ENCODE measurements around the gene AKIRIN2.
"Not testable (repeated sequence)": the region's sequence is repeated elsewhere in the genome, so short reads cannot be mapped to it uniquely, and the experiment has no call there.

AKIRIN2 gene

DNA sequence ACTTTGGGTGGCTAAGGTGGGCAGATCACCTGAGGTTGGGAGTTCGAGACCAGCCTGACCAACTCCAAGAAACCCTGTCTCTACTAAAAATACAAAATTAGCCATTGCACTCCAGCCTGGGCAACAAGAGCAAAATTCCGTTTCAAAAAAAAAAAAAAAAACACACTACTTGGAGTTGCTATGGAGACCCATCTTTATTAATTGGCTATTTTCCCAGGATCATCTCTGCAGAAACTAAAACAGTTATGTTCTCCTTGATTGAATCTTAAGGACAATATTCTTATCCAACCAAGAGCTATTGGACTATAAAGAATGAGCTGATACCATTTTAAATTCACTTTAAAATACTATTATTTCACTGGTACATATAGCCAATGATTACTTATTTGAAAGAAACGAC, 14.7 kb downstream of the AKIRIN2 start:
- DNase-seq = no peak

DNA sequence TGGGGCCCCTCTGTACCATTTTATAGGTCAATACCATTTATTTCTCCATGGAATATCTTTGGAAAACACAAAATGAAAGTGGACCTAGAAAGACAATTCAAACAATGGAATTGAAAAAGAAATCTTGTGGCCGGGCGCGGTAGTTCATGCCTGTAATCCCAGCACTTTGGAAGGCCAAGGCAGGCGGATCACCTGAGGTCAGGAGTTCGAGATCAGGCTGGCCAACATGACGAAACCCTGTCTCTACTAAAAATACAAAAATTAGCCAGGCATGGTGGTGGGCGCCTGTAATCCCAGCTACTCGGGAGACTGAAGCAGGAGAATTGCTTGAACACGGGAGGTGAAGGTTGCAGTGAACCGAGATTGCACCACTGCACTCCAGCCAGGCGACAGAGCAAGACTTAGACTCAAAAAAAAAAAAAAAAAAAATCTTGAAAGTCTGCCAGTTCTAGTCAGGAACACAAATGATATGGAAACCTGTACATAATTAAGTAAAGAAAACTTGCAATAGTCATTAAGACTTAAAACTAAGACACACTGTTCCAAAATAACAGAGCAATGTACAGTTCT, 15.3 kb downstream of the AKIRIN2 start:
- not testable (repeated sequence) for DNase-seq

DNA sequence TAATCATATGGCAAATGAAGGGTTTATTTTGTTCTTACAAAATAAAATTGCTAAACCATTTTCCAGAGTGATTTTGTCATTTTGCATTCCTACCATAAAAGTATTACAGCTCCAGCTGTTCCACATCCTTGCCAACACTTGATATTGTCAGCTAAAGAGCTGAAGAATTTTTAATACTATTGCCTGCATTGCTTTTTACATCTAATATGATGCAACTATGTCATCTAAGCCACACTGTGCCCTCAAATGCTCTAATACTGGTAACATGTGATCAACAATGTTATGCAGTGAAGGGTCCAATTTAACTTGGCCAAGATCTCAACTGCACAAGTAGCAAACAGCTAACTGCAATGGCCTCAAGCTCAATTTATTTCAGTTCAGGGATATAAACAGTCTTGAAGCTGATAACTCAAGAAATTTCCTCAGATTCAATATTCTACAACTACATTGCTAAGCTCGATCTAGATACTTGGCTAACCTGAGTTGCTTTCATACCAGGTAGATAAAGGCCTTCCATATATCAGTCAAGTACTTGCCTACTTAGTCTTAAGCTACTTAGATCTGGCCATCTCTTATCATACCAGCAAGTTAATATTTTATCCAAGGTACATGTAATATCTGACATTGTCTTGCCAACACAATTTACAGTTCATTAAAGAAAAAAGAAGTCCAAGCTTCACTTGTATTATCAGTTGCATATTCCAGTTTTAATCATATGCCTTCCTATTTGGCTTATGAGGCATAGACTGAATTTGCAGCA, 17.0 kb downstream of the AKIRIN2 start:
- DNase-seq = no peak

DNA sequence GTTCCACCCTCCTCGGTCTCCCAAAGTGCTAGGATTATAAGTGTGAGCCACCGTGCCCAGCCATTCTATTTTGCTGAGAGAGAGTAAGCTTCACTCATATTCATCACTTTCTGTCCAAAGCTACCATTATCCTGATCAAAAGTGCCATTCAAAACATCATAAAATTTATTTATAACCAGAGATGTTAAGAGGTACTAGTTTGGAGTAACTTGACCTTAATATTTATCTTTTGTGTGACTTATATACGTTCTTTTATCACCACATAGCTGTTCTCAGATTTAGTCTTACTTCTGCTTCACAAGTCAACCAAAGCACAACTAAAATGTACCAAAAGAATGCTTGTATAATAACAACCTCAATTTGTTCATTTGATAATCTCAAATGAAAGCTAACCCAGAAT, 18.1 kb downstream of the AKIRIN2 start:
- no peak for DNase-seq

DNA sequence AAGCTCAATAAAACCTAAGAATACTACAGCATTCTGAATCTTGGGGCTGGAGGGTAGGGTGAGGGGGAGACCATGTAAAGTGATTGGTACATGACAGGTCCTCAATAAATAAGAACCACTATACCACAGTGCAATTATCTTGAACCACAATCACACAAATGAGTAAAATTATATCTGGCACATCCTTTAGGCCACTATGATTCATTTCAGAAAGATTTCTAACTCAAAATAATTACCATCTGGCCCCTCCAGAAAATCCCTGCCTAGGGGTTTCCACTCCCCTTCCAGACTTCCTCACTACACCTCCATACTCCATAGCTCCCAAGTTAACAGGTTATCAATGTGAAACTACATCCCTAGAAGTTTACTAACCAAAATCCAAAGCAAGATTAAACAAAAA, 19.7 kb downstream of the AKIRIN2 start:
- DNase-seq = no peak

DNA sequence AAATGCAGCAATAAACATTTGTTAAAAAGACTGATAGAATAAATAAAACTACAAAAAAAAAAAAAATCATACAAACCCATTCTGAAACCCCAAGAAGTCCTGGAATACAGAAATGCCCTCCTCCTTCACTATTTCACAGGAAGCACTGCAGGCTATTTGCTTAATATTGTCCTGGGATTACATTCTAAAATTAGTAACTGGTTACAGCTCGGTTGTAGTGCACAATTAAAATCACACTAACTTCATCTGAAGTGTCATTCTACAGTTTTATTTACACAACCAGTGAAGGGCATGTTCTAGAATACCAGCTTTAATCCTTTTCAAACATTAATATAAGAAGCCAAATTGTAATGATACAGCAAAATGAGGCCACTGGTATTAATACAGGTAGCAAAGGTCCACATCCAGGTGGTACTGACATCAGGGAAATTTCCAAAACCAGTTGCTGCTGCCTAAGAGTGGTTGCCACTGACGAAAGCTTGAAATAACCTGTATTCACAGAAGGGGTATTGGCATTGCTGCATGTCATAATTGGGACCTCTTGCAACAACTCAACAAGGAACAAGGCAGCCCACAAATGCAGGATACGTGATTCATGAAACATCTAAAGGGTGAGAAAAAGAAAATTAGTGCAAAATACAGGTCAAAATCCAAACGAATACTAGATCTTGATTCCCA, 26.9 kb downstream of the AKIRIN2 start:
- no peak for DNase-seq

DNA sequence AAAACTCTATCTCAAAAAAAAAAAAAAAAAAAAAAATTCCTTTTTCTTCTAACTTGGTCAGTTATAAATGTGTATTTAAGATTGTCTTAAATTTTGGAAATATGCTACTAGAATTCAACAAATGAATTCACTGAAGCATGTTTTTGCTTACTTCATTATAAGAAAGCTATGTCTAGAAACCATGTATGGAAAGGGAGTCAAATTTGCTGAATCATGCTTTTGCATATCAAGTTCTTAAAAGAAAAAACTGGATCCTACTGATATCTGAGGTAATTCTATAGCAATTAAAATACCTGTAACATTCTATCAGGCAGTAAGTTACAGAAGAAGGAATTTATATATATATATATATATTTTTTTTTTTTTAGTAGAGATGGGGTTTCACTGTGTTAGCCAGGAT, 27.7 kb downstream of the AKIRIN2 start:
- DNase-seq = no peak

DNA sequence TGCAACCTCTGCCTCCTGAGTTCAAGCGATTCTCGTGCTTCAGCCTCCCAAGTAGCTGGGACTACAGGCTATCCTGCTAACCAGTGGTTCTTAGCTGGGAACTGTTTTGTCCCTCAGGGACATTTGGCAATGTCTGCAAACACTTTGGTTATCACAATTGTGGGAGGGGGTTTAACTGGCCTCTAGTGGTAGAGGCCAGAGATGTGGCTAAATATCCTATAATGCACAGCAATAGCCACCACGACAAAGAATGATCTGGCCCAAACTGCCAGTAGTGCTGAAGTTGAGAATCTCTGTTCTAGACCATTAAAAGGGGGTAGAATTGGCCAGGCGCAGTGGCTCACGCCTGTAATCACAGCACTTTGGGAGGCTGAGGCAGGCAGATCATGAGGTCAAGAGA, 28.8 kb downstream of the AKIRIN2 start:
- DNase-seq = no peak

DNA sequence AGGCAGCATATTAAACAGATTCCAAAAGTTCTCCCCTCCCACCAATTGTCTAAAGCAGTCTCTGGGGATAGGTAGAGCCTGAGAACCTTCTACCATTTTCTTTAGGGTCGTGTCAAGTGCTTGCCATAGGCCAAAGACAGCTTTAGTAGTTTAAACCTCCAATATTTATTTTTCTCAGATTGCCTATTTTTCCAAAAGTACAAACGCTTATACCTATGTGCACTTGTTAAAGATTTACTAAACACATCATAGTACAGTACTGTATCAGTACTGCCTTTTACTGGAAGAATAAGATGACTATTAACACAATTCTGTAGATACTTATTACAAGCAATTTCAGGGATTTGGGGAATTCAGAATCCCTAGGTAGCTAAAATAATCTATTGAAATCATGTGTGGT, 29.4 kb downstream of the AKIRIN2 start:
- DNase-seq = no peak

DNA sequence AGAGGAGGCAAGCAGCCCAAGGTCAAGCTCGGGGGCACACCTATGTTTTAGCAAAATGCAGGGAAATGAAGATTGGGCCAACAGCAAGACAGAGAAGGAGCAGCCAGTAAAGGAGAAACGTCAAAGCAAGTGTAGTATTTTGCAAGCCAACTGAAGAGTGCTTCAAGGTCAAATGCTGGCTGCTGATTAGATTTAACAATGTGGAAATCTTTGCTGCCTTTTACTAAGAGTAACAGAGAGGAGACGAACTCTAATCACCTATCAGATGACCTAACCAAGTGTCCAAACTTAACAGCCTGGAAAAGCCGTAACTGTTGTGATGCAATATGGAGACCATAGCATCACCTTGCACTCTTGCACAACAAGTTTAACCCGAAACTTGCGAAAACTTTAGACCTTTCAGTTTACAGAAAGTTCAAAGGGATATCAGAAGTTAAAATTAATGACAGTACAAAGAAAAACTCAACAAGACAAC, 30.4 kb downstream of the AKIRIN2 start:
- DNase-seq = no peak

DNA sequence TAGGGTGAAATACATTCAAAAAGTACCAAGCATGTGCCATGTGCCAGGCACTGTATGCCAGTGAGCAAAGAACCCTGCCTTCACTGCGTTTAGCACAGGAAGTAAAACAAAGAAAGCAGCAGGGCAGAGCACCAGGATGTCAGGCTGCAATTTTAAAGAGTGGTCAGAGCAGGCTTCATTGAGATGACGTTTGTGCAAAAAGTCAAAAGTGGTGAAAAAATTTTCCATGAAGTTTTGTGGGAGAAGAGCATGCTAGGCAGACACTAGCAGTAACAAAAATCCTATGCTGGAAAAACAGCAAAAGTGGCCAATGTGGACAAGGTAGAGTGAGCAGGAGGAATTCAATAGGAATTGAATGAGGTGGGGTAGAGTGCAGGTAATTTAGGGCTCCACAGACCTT, 31.3 kb downstream of the AKIRIN2 start:
- DNase-seq = no peak

DNA sequence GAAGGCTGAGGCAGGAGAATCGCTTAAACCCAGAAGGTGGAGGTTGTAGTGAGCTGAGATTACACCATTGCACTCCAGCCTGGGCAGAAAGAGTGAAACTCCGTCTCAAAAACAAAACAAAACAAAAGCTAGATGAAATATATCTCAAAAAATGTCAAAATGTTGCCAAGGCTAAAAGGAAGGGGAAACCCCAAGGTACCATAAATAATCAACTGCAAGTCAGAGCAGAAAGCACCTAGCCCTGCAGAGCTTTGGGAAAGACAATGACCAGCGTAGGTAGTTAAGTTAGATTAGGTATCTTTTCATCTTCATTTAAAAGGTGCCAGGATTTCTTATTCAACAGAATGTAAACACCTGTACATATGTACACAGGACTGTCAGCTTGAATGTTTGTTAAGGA, 33.0 kb downstream of the AKIRIN2 start:
- DNase-seq = no peak

DNA sequence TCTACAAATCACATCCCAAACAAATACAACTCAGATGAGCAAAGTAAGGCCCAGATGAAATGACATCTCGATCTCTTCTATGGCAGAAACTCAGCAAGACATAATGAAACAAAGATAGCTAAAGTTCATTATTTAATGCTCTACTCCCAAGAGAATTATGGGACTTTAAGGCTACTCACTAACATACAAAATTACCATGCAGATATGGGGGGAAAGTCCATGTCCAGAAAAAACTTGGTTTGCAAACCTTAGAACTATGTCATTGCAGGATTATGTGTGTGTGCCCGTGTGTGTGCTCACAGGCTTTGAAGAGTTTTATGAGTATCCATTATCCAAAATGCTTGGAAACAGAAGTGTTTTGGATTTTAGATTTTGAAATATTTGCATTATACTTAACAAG, 34.0 kb downstream of the AKIRIN2 start:
- DNase-seq = no peak

DNA sequence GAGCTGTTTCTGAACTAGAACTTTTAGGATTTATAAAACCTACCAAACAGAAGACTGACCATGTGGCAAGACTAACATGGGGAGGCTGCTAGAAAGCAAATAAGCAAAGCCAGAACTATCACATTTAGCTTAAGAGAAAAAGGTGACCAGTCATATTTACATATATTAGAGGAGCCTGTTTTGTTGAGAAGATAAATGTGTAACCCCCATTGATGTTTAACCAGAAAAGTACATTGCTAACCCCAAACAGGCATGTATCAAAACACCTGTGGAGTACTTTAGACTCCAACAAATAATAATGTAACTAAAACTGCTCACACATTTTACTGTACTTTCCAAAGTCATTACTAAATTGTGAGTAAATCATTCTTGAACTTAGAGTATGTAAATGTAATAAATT, 35.0 kb downstream of the AKIRIN2 start:
- DNase-seq = no peak

DNA sequence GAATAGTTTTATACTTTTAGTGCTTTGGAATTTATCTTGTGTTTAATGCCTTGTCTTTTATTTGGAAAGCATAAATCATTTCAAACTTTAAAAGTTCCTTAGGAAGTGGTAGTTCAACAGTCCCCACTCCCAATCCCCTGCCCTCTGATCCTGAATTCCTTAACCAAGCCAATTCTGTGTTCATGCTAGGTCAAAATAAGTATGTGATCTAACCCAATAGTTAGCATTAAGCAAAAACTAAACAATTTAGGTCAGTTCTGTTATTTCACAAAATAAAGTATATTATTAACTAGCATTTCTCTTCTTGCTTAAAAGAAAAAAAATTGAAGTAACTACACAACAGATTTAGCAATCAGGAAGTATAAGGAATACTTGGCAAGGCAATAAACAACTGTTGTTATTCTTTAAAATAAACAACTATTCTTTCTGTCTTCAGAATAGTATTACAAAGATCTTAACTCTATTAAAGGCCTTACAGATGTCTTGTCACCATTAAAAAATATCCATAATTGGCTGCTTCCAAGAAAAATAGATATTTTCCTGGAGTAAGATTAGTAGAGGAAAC, 37.0 kb downstream of the AKIRIN2 start:
- DNase-seq = no peak

DNA sequence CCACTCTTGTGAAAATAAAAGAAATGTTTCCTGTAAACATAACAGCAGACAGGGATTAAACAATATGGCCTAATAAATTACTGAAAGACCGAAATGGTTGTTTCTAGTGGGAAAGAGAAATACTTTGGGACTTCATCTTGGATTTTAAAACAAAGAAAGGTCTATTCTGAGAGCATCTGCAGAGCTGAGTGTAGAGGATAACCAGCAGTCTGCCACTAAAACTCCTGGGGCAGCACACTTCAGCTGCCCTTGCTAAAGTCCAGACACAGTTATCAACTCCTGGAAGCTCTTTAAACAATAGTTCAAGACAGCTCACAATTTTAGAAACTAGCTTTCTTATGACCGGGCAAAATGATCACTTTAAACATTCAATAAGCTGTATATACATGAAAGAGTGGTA, 38.6 kb downstream of the AKIRIN2 start:
- no peak for DNase-seq

DNA sequence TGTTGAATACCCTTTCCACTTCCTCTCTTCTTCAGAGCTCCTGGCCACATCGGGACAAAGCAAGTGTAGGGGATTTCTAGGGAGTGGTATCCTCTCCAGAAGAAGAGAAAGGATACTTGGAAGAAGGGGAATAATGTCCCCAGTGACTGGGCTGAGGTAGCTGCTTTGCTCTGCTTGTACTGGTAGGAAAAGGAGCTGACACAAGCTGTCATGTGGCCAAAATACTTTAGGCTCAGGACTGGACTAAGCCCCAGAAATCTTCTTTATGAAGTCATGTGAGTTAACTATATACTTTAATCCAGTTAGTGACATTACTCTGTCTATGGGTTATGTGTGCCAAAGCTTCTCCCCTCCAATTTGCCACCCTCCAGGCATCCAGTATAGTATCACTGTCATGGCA, 40.5 kb downstream of the AKIRIN2 start:
- no peak for DNase-seq

DNA sequence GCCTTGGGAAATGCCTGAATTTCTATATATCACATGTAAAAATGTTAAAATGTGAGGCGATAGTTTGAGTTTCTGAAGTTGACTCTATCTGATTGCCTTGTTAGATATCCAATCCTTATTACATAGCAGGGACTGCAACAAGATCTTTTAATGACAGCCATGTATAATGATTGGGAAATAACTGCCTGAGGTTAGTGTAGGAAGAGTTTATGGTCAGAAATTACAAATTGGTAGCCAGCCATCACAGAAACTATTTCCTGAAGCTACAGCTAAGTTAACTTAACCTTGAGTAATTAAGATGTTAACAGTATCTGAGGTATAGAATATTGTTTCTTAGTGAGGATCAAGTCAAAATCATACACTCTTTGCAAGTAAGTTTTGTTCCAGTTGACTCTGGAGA, 41.0 kb downstream of the AKIRIN2 start:
- DNase-seq = no peak

DNA sequence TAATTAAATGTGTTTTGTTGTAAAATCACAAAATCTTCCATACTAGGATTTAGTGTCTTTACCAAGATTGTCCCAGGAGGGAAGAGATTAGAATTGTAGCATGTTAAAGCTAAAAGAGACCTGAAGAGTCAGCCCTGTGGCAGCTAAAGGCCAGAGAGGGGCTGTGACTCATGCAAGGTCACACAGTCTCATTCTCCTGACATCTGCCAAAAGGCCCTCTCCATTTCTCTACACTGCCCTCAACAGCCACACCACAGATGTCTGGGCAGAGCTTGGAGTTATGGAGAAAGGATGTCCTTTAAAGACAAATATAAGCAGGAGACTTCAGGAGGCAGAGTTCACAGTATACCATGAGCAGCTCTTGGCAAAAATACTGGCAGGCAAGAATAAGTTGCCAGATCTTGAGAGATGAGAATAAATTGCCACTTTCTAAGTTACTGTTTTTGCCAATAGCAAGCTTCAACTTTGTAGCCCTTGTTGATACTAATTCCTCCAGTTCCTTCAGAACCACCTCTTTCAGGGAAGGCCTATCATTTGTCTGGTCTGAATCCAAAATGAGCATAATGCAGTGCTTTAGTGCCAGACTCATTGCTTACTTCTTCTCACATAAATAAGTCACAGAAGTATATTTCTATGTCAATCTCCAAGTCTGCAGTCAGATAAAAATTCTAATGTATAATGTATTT, 41.7 kb downstream of the AKIRIN2 start:
- DNase-seq = no peak

DNA sequence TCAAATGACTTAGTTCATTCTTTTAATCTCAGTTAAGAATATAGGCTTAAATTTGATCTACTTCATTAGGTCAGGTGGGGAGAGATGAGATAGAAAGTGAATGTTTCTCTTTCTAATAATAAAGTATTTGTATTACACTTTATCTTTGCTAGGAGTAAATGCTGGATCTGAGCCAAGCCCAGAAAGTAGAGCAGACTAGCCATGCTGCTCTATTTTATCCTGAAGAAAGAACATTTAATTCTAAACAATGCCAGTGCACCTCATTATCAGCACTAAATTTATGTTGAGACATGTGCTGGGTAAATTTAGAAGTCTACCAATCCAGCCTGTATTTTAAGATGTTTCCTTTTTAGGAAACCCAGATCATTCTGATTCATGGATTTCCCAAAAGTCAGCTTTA, 43.5 kb downstream of the AKIRIN2 start:
- DNase-seq = no peak

DNA sequence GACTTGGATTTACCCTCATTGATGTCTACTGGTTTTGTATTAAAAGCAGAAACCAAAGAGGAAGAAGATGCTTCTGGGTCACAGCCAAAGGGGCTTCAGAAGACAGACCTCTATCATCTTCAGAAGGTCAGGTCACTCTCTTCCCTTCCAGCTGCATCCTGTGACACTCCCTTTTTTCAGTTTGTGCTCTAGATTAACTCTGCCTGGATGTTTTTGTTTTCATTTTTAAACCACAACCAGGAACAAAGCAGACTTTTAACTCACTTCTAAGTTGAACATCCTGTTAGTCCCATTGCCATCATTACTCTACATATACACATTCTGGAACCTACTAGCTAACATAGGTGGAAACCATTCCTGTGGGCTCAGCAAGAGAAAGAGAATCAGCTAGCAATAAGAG, 45.2 kb downstream of the AKIRIN2 start:
- peak; percentile 65 for DNase-seq

DNA sequence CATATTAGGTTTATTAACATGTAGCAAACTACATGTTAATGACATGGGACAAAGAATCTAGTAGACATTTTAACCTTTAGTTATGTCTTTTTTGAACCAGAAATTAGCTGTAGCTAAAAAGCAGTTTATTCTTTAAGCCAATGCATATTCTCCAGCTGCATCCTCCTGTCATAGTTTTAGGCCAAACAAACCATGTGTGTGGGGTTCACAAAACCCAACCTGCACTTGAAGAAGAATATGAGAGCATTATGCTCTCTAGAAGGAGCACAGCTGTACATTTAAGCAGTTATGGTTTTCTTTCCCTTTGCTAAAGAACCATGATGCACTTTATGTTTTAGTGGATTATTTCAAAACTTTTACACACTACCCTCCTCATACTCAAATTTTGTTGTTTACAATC, 46.2 kb downstream of the AKIRIN2 start:
- no peak for DNase-seq

DNA sequence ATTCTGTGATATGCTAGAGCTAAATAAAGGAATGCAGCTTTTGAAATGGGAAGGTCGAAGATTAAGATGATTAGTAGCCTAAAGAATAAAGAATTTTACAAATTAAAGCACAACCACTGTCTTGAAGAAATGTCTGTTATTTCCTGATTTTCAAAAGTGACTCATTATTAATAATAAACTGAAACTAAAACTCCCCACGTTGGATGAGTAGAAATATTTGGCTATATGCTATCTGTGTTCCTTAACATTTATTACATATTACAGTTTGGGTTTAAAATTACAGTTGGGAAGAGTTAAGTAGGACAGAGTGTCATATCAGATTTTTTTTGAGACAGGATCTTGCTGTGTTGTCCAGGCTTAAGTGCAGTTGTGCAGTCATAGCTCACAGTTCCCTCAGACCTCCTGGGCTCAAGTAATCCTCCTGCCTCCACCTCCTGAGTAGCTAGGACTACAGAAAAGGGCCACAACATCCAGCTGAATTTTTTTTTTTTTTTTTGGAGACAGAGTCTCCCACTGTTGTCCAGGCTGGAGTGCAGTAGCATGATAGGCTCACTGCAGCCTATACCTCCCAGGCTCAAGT, 47.1 kb downstream of the AKIRIN2 start:
- no peak for DNase-seq
